ENCODE measurements around the gene IRF2. TPM values are rescaled to one million over a fixed set of nuclear protein-coding genes. Genes with fewer than 3 reads are reported as not detected.

Gene IRF2
- total RNA-seq, 2 experiments from 2014 or later, result 11.4 to 14.9 TPM

DNA sequence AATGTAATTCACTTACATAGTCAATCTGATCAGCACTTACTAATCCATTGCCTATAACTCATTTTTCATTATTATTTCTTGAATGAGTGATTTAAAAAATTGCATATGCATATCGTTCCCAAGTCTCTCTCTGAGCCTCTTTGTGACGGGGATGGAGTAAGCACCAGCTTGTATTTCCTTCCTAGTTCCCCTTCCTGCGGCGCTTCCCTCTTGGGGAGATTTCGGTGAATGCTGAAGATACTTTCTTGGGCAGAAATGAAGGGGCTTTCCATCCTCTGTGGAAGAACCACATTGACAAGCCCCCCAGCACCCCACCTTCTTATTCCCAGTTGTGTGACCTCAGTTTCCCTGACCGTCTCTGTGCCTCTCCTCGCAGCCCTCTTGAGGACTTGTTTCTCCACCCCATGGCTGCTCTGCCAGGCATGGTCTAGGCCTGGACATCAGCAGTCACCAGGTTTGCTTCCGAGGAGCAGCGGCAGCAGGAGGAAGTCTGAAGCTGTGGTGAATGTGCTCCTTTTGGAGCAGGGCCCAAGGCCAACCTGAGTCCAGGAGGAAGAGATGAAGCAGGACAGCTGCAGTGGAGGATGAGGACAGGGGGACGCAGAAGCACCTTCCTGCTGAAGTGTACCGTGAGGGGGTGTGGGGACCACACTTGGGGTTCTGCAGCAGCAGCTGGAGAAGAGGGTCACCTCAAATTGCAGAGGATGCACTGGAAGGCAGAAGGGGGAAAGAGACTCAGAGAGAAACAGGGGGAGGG is 124.9 kb downstream of the IRF2 start:
- Mint-ChIP-seq H3K27me3 (peaks cover 14% of the 10 kb centered on the region), H3K36me3 (ENCODE audit: low read depth) (no peaks in the 10 kb centered on the region), H3K4me1 (ENCODE audit: low read depth) (peaks cover 5% of the 10 kb centered on the region), H3K27ac (no peak overlapping the region), H3K4me3 (no peak overlapping the region), H3K9me3 (no peaks in the 10 kb centered on the region)
- ChIA-PET POLR2A (no interaction called here), CTCF (no interaction called here)
- DNase-seq (peak in 2 of 14 experiments; percentile 32 to 38), ATAC-seq (ENCODE audit: poor library complexity) (no peak)
- Histone ChIP-seq H3K4me1 (ENCODE audit: insufficient read depth, low read length) (peaks cover 6% of the 10 kb centered on the region), H3K27ac (ENCODE audit: low read depth in 1 of 2, low read length in 2 of 2) (no peak overlapping the region), H3K36me3 (ENCODE audit: insufficient read depth, low read length) (no peaks in the 10 kb centered on the region), H3K9me3 (ENCODE audit: control insufficient read depth in 1 of 2, insufficient read depth in 1 of 2, low read length in 2 of 2) (no peaks in the 10 kb centered on the region), H3K27me3 (ENCODE audit: control insufficient read depth in 1 of 2, insufficient read depth in 2 of 2, low read length in 2 of 2) (peaks cover 0 to 9% of the 10 kb centered on the region in 2 experiments), H3K4me3 (ENCODE audit: low read length) (no peak overlapping the region)
- TF ChIP-seq, protein P1, sequence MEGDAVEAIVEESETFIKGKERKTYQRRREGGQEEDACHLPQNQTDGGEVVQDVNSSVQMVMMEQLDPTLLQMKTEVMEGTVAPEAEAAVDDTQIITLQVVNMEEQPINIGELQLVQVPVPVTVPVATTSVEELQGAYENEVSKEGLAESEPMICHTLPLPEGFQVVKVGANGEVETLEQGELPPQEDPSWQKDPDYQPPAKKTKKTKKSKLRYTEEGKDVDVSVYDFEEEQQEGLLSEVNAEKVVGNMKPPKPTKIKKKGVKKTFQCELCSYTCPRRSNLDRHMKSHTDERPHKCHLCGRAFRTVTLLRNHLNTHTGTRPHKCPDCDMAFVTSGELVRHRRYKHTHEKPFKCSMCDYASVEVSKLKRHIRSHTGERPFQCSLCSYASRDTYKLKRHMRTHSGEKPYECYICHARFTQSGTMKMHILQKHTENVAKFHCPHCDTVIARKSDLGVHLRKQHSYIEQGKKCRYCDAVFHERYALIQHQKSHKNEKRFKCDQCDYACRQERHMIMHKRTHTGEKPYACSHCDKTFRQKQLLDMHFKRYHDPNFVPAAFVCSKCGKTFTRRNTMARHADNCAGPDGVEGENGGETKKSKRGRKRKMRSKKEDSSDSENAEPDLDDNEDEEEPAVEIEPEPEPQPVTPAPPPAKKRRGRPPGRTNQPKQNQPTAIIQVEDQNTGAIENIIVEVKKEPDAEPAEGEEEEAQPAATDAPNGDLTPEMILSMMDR (IDR thresholded peaks at IDR 0.05), result no peak
- intact Hi-C loops (cut with DNase I, micrococcal nuclease), result no loop called here

DNA sequence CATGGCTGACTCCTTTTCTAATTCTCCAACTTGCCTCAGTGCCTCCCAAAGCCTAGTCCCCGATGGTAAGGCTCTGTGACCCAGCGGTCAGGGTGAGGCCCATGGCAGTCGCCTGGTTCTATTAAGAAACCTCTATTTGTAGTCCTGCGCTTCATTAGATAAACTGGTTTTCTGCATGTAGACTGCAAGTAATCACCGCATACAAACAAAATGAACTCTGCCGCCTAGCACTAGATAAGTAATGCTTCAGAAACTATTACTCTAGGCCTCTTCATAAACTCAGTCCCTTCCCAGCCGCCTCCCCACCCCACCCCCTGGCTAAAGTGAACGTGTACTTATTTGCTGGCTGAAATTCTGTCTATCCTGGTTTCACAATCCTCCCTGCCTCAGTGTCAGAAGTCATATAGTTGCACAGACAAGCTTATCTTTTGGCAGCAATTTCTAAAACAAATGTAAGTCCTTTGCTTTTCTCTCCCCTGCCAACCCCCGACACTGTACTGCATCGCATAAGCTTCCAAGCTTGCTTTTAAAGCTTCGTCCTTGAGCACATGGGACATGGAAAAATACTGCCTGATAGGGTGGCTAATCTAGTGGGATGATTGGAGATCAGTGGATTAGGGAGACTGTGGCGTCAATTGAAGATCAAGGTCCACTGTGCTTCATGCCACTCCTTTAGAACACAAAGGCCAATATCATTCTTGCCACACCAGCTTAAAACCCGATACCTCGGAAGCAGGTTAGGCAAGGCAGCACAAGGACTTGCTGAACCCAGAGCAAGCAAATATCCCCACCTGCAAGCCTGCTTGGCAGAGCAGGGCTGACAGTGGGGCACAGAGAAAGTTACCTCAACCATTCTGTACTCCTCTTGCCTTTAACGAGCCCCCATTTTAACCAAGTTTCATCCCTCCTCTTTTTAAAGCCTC is 125.8 kb downstream of the IRF2 start:
- ATAC-seq (ENCODE audit: poor library complexity) (no peak), DNase-seq (no peak)
- no peaks in the 10 kb centered on the region for H3K36me3 Mint-ChIP-seq (ENCODE audit: low read depth)
- H3K27me3 Mint-ChIP-seq, result peaks cover 14% of the 10 kb centered on the region
- peaks cover 0 to 9% of the 10 kb centered on the region in 2 experiments for H3K27me3 ChIP-seq (ENCODE audit: control insufficient read depth in 1 of 2, insufficient read depth in 2 of 2, low read length in 2 of 2)
- TF ChIP-seq, protein P1 (IDR thresholded peaks at IDR 0.05), result no peak
- ChIA-PET CTCF (no interaction called here), POLR2A (no interaction called here)
- no peak overlapping the region for H3K4me3 Mint-ChIP-seq
- H3K27ac Mint-ChIP-seq, result no peak overlapping the region
- H3K4me1 ChIP-seq (ENCODE audit: insufficient read depth, low read length), result peaks cover 8% of the 10 kb centered on the region
- no peaks in the 10 kb centered on the region for H3K36me3 ChIP-seq (ENCODE audit: insufficient read depth, low read length)
- intact Hi-C loops (cut with DNase I, micrococcal nuclease), result no loop called here
- no peaks in the 10 kb centered on the region for H3K9me3 Mint-ChIP-seq
- H3K9me3 ChIP-seq (ENCODE audit: control insufficient read depth in 1 of 2, insufficient read depth in 1 of 2, low read length in 2 of 2), result no peaks in the 10 kb centered on the region
- no peak overlapping the region for H3K4me3 ChIP-seq (ENCODE audit: low read length)
- H3K27ac ChIP-seq (ENCODE audit: low read depth in 1 of 2, low read length in 2 of 2), result no peak overlapping the region
- peaks cover 11% of the 10 kb centered on the region for H3K4me1 Mint-ChIP-seq (ENCODE audit: low read depth)

DNA sequence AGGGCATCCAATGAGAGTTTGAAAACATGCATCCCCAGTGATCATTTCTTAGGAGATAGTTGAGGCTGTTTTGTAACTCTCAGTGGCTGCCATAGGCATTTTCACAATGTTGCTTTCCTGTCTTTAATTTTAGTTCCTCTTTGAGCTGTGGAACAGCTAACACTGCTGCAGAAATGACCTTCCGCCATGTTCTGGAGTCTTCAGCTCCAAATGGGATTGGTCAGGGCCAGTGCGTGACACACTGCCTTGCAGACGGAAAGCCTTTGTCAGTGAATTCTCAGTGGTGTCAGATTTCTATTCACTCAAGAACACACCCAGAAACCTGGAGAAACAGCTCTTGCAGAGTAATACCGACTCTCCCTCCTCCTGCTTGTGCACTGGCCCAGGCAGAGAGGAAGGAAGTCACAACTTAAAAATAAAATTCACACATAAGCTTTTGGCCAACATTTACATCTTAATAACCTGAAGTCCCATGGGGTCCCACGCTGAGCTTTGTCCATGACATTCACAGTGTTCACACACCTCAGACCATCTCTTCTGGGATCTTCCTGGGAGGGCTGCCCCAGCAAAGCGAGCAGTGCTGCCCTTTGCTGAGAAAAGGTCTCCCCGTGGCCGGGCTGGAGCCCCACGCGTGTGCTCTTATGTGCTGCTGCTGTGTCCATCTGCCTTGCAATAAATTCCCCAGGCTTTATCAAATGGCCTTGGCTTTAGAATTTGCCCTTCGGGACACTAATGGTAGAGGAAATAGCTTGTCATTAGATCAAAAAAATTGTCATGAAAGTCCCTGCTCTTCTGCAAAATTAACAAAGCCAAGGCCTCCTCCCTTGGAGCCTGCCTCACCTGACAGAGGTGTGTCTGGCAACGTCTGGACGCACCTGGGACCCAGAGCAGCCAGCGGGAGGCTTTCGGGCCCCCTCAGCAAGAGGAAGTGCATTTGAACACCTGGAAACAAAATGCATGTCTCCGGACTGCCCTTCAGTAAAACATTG is 126.8 kb downstream of the IRF2 start:
- peaks cover 17% of the 10 kb centered on the region for H3K4me1 Mint-ChIP-seq (ENCODE audit: low read depth)
- no peaks in the 10 kb centered on the region for H3K36me3 Mint-ChIP-seq (ENCODE audit: low read depth)
- no peak overlapping the region for H3K27ac Mint-ChIP-seq
- intact Hi-C loops (cut with DNase I, micrococcal nuclease), result no loop called here
- Histone ChIP-seq H3K36me3 (ENCODE audit: insufficient read depth, low read length) (no peaks in the 10 kb centered on the region), H3K27ac (ENCODE audit: low read depth in 1 of 2, low read length in 2 of 2) (no peak overlapping the region), H3K4me1 (ENCODE audit: insufficient read depth, low read length) (peaks cover 13% of the 10 kb centered on the region), H3K9me3 (ENCODE audit: control insufficient read depth in 1 of 2, insufficient read depth in 1 of 2, low read length in 2 of 2) (no peaks in the 10 kb centered on the region), H3K4me3 (ENCODE audit: low read length) (no peak overlapping the region), H3K27me3 (ENCODE audit: control insufficient read depth in 1 of 2, insufficient read depth in 2 of 2, low read length in 2 of 2) (peaks cover 0 to 9% of the 10 kb centered on the region in 2 experiments)
- ATAC-seq (ENCODE audit: poor library complexity), result no peak
- ChIA-PET POLR2A (no interaction called here), CTCF (no interaction called here)
- TF ChIP-seq, protein P1 (IDR thresholded peaks at IDR 0.05), result no peak
- no peaks in the 10 kb centered on the region for H3K9me3 Mint-ChIP-seq
- H3K27me3 Mint-ChIP-seq, result peaks cover 14% of the 10 kb centered on the region
- H3K4me3 Mint-ChIP-seq, result no peak overlapping the region
- DNase-seq, result peak in 3 of 14 experiments; percentile 22 to 70 (median 63)
